ENCODE measurements around the gene COX6A1. TPM values are rescaled to one million over a fixed set of nuclear protein-coding genes. Genes with fewer than 3 reads are reported as not detected.

COX6A1 gene
- polyA plus RNA-seq, 1 donor (not counting 4 experiments of a cell fraction or from before 2014, with no cell fraction given): 663 TPM

- H3K4me3 ChIP-seq (ENCODE audit: control insufficient read depth in 2 of 3, extremely low read depth in 1 of 3, insufficient read depth in 2 of 3, low read depth in 1 of 3, low read length in 3 of 3): no peak overlapping the region
- no peaks in the 10 kb centered on the region for H4K20me1 ChIP-seq (ENCODE audit: control insufficient read depth, extremely low read depth, insufficient read depth, low read length)
- no peaks in the 10 kb centered on the region for H3K36me3 ChIP-seq (ENCODE audit: control insufficient read depth in 2 of 2, extremely low read depth in 1 of 2, insufficient read depth in 2 of 2, low read length in 2 of 2)
- H3K27me3 ChIP-seq (ENCODE audit: control insufficient read depth, extremely low read depth, insufficient read depth, low read length): no peaks in the 10 kb centered on the region
- no peak overlapping the region for H3K4me2 ChIP-seq (ENCODE audit: control insufficient read depth, extremely low read depth, insufficient read depth, low read depth, low read length)
- dilution Hi-C loops (cut with MboI; ENCODE audit: extremely low pct_ligation_motif_present, low sequenced_read_pairs): no loop called here
- no peak overlapping the region for H3K9ac ChIP-seq (ENCODE audit: control insufficient read depth, extremely low read depth, insufficient read depth, low read length)
- no peaks in the 10 kb centered on the region for H3K9me1 ChIP-seq (ENCODE audit: control insufficient read depth, extremely low read depth, insufficient read depth, low read length)
- H3K4me1 ChIP-seq (ENCODE audit: control insufficient read depth, extremely low read depth, insufficient read depth, low read length): no peaks in the 10 kb centered on the region
- H3K79me2 ChIP-seq (ENCODE audit: control insufficient read depth, insufficient read depth, low read length): no peaks in the 10 kb centered on the region
- TF ChIP-seq EZH2 (IDR thresholded peaks at IDR 0.05; ENCODE audit: low read length) (no peak), CTCF (optimal IDR thresholded peaks at IDR 0.05 in 1 of 3, IDR thresholded peaks at IDR 0.05 in 1 of 3, conservative IDR thresholded peaks at IDR 0.05 in 1 of 3; ENCODE audit: extremely low read depth in 1 of 3, insufficient read depth in 2 of 3, low read length in 3 of 3) (no peak)
- FAIRE-seq (no peak), DNase-seq (ENCODE audit: low read depth, low spot score) (no peak)
- H3K27ac ChIP-seq (ENCODE audit: control insufficient read depth, insufficient read depth, low read length): no peak overlapping the region
- H3K9me3 ChIP-seq (ENCODE audit: control insufficient read depth, low read depth, low read length): no peaks in the 10 kb centered on the region
- no peak overlapping the region for H2AFZ ChIP-seq (ENCODE audit: control insufficient read depth, low read length)
Observed at GRCh38 chr12:120406553-120406952, 31.4 kb upstream of the COX6A1 start.

- H3K9ac ChIP-seq (ENCODE audit: control insufficient read depth, extremely low read depth, insufficient read depth, low read length): no peak overlapping the region
- H3K4me3 ChIP-seq (ENCODE audit: control insufficient read depth in 2 of 3, extremely low read depth in 1 of 3, insufficient read depth in 2 of 3, low read depth in 1 of 3, low read length in 3 of 3): no peak overlapping the region
- DNase-seq (ENCODE audit: low read depth, low spot score) (no peak), FAIRE-seq (no peak)
- no peaks in the 10 kb centered on the region for H3K79me2 ChIP-seq (ENCODE audit: control insufficient read depth, insufficient read depth, low read length)
- dilution Hi-C loops (cut with MboI; ENCODE audit: extremely low pct_ligation_motif_present, low sequenced_read_pairs): no loop called here
- no peak overlapping the region for H2AFZ ChIP-seq (ENCODE audit: control insufficient read depth, low read length)
- H3K4me2 ChIP-seq (ENCODE audit: control insufficient read depth, extremely low read depth, insufficient read depth, low read depth, low read length): no peak overlapping the region
- H3K36me3 ChIP-seq (ENCODE audit: control insufficient read depth in 2 of 2, extremely low read depth in 1 of 2, insufficient read depth in 2 of 2, low read length in 2 of 2): no peaks in the 10 kb centered on the region
- H3K9me3 ChIP-seq (ENCODE audit: control insufficient read depth, low read depth, low read length): no peaks in the 10 kb centered on the region
- H3K27ac ChIP-seq (ENCODE audit: control insufficient read depth, insufficient read depth, low read length): no peak overlapping the region
- no peaks in the 10 kb centered on the region for H3K27me3 ChIP-seq (ENCODE audit: control insufficient read depth, extremely low read depth, insufficient read depth, low read length)
- no peaks in the 10 kb centered on the region for H3K4me1 ChIP-seq (ENCODE audit: control insufficient read depth, extremely low read depth, insufficient read depth, low read length)
- no peaks in the 10 kb centered on the region for H4K20me1 ChIP-seq (ENCODE audit: control insufficient read depth, extremely low read depth, insufficient read depth, low read length)
- no peak for TF ChIP-seq CTCF (optimal IDR thresholded peaks at IDR 0.05 in 1 of 3, IDR thresholded peaks at IDR 0.05 in 1 of 3, conservative IDR thresholded peaks at IDR 0.05 in 1 of 3; ENCODE audit: extremely low read depth in 1 of 3, insufficient read depth in 2 of 3, low read length in 3 of 3)
- TF ChIP-seq EZH2 (IDR thresholded peaks at IDR 0.05; ENCODE audit: low read length): no peak
- H3K9me1 ChIP-seq (ENCODE audit: control insufficient read depth, extremely low read depth, insufficient read depth, low read length): no peaks in the 10 kb centered on the region
Observed at GRCh38 chr12:120408771-120409170, 29.1 kb upstream of the COX6A1 start.

Measured in keratinocyte (primary cell).